ENCODE data around the gene ABHD17A.
A peak's percentile ranks its signal among the peaks of the same experiment; 100 is the strongest.

The ABHD17A gene

DNA sequence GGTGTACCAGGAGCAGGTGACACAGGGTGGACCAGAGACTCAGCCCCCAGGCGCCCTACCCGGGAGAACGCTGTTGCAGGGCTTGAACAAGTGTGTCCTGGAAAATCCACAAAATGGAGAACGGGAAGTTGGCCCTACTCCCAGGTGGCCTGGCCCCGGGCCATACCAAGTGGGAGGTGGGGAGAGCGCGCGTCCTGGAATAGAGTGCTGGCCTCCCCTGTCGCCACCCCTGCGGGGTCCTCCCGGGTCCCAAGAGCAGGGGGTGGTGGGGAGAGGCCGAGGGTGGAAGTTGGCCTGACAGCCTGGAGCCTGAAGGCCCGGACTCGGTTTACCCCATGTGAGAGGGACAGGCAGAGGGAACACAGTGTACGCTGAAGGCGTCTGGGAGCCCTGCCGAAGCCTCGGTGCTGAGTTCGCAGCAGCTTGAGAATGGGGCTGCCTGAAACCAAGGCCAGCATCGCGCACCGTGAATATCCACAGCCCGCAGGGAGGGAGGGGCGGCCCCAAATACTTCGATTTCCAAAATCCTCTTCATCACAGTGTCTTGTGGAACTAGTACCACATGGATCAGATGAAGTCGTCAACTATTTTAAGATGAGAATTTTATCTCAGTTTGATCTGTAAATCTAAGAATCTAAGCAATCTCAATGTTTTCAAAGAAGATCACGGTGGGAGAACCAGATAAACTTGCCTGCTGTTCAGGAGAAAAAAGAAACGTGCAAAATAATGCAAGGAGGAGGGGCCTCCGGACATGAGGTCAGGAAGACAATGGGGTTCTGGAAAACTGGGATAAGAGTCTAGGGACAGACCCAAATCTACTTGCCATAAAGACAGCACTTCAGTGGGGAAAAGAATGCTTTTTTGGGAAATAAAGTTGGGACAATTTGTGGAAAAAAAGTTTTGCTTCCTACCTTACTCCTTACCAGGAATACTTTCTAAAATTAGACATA is 11.5 kb downstream of the ABHD17A start:
- Histone ChIP-seq H3K27ac (ENCODE audit: low read length) (no peak overlapping the region), H3K4me3 (ENCODE audit: low read length) (peak overlapping the region; percentile 87; the same call in 1 of the 2 replicates), H3K4me1 (ENCODE audit: low read length) (peaks cover 11% of the 10 kb centered on the region), H3K9me3 (replicated peaks; ENCODE audit: insufficient read depth, low read length) (no peaks in the 10 kb centered on the region), H3F3A (ENCODE audit: insufficient read depth, low read length) (0 out of 2 replicates have a peak, but pooled peaks cover 12% of the 10 kb centered on the region), H3K9ac (ENCODE audit: low read length) (peak overlapping the region; percentile 92; the same call in 1 of the 2 replicates), H3K27me3 (replicated peaks; ENCODE audit: insufficient read depth, low read length) (no peaks in the 10 kb centered on the region), H3K9me2 (replicated peaks; ENCODE audit: insufficient read depth, low read length) (no peaks in the 10 kb centered on the region), H3K79me2 (ENCODE audit: low read length) (peaks cover 59% of the 10 kb centered on the region), H2AFZ (ENCODE audit: low read length) (no peak overlapping the region), H3K4me2 (ENCODE audit: low read depth, low read length) (peak overlapping the region; percentile 99; the same call in 1 of the 2 replicates), H4K20me1 (ENCODE audit: insufficient read depth, low read length) (peaks cover 12% of the 10 kb centered on the region; the same call in 1 of the 2 replicates), H3K36me3 (replicated peaks; ENCODE audit: insufficient read depth, low read length) (peaks cover 4% of the 10 kb centered on the region)
- DNase-seq: no peak
- no peak for TF ChIP-seq EZH2phosphoT487 (IDR thresholded peaks at IDR 0.05; ENCODE audit: low read length)
- no peak for TF ChIP-seq EZH2 (optimal IDR thresholded peaks at IDR 0.05; ENCODE audit: low read depth, low read length)
- TF ChIP-seq, protein P1, sequence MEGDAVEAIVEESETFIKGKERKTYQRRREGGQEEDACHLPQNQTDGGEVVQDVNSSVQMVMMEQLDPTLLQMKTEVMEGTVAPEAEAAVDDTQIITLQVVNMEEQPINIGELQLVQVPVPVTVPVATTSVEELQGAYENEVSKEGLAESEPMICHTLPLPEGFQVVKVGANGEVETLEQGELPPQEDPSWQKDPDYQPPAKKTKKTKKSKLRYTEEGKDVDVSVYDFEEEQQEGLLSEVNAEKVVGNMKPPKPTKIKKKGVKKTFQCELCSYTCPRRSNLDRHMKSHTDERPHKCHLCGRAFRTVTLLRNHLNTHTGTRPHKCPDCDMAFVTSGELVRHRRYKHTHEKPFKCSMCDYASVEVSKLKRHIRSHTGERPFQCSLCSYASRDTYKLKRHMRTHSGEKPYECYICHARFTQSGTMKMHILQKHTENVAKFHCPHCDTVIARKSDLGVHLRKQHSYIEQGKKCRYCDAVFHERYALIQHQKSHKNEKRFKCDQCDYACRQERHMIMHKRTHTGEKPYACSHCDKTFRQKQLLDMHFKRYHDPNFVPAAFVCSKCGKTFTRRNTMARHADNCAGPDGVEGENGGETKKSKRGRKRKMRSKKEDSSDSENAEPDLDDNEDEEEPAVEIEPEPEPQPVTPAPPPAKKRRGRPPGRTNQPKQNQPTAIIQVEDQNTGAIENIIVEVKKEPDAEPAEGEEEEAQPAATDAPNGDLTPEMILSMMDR (IDR thresholded peaks at IDR 0.05; ENCODE audit: low read length): no peak

DNA sequence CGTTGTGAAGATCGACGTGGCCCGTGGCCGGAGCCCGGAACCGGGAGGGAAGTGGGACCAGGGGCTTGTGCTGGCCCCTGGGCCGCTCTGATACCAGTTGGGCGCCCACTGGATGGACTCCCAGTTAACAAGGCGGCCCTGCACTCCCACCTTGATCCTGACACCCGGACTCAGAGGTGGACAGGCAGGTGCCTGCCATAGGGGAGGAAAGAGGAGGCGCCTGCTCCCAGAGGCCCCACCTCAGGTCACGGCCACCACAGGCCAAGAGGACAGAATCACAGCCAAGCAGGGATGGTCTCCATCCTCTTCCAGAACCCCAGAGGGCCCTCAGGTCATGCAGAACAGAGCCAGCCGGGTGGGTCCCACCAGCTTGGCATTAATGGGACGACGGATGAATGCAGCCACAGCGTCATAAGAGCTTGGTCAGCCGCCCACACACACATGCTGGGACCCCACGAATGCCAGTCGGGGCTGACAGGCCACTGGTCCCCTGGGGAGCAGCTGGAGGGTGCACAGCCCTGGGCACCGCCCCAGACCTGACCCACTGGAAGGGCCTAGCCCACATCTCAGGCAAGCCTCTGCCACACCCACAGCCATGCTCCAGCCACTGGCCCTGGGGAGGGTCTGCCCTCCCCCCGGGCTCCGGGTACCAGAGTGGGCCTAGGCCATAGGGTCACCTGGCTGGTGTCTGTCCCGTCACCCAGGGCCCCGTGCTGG is 12.3 kb downstream of the ABHD17A start:
- Histone ChIP-seq H3K27ac (ENCODE audit: low read length) (no peak overlapping the region), H3K4me3 (ENCODE audit: low read length) (no peak overlapping the region)

DNA sequence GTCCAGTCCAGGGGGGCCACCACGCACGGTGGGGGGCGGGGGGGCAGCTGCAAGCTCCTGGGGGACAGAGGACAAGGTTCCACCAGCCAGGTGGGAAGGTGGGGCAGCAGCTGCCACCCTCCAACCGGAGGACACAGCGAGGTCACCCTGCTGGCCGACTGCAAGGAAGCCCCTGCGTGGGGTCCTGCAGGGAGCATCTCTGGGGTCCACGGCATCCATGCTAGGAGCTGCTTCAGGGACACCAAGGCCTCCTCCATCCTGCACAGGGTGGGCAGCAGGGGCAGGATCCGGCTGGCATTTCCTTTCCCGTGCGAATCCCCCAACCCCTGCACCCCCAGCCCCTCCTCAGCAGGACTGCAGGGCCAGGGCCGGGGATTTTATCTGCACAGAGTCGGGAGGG is 13.7 kb downstream of the ABHD17A start:
- peaks cover 12% of the 10 kb centered on the region; the same call in 1 of the 2 replicates for H4K20me1 ChIP-seq (ENCODE audit: insufficient read depth, low read length)
- no peak overlapping the region for H3K9ac ChIP-seq (ENCODE audit: low read length)
- H3K4me1 ChIP-seq (ENCODE audit: low read length): peaks cover 11% of the 10 kb centered on the region
- no peak overlapping the region for H3K4me3 ChIP-seq (ENCODE audit: low read length)
- H3K27ac ChIP-seq (ENCODE audit: low read length): no peak overlapping the region
- peaks cover 4% of the 10 kb centered on the region for H3K36me3 ChIP-seq (replicated peaks; ENCODE audit: insufficient read depth, low read length)
- H3K9me3 ChIP-seq (replicated peaks; ENCODE audit: insufficient read depth, low read length): no peaks in the 10 kb centered on the region
- TF ChIP-seq EZH2 (optimal IDR thresholded peaks at IDR 0.05; ENCODE audit: low read depth, low read length): no peak
- TF ChIP-seq, protein P1 (IDR thresholded peaks at IDR 0.05; ENCODE audit: low read length): no peak
- no peak for TF ChIP-seq EZH2phosphoT487 (IDR thresholded peaks at IDR 0.05; ENCODE audit: low read length)
- H3K79me2 ChIP-seq (ENCODE audit: low read length): peaks cover 57% of the 10 kb centered on the region
- DNase-seq: no peak
- H3K4me2 ChIP-seq (ENCODE audit: low read depth, low read length): no peak overlapping the region
- 0 out of 2 replicates have a peak, but pooled peaks cover 16% of the 10 kb centered on the region for H3F3A ChIP-seq (ENCODE audit: insufficient read depth, low read length)
- no peaks in the 10 kb centered on the region for H3K9me2 ChIP-seq (replicated peaks; ENCODE audit: insufficient read depth, low read length)
- H2AFZ ChIP-seq (ENCODE audit: low read length): no peak overlapping the region
- no peaks in the 10 kb centered on the region for H3K27me3 ChIP-seq (replicated peaks; ENCODE audit: insufficient read depth, low read length)

More for the DNA sequence above, 12.3 kb downstream of the ABHD17A start:
- Histone ChIP-seq H4K20me1 (ENCODE audit: insufficient read depth, low read length) (peaks cover 12% of the 10 kb centered on the region; the same call in 1 of the 2 replicates), H3K4me2 (ENCODE audit: low read depth, low read length) (no peak overlapping the region), H3K27me3 (replicated peaks; ENCODE audit: insufficient read depth, low read length) (no peaks in the 10 kb centered on the region), H3K4me1 (ENCODE audit: low read length) (peaks cover 11% of the 10 kb centered on the region), H3K9me2 (replicated peaks; ENCODE audit: insufficient read depth, low read length) (no peaks in the 10 kb centered on the region), H2AFZ (ENCODE audit: low read length) (no peak overlapping the region), H3K9ac (ENCODE audit: low read length) (no peak overlapping the region), H3K9me3 (replicated peaks; ENCODE audit: insufficient read depth, low read length) (no peaks in the 10 kb centered on the region), H3K79me2 (ENCODE audit: low read length) (peaks cover 59% of the 10 kb centered on the region), H3K36me3 (replicated peaks; ENCODE audit: insufficient read depth, low read length) (peaks cover 4% of the 10 kb centered on the region), H3F3A (ENCODE audit: insufficient read depth, low read length) (0 out of 2 replicates have a peak, but pooled peaks cover 15% of the 10 kb centered on the region)
- no peak for DNase-seq
- TF ChIP-seq EZH2phosphoT487 (IDR thresholded peaks at IDR 0.05; ENCODE audit: low read length): no peak
- TF ChIP-seq, protein P1 (IDR thresholded peaks at IDR 0.05; ENCODE audit: low read length): no peak
